HepG2 (cell line): Measurements from ENCODE around the gene TBC1D24. TPM values are rescaled to one million over a fixed set of nuclear protein-coding genes. Genes with fewer than 3 reads are reported as not detected.
A peak's percentile ranks its signal among the peaks of the same experiment; 100 is the strongest.

Source experiments
- AKAP8 ChIP-seq: sonication (generic); formaldehyde crosslinking; IDR thresholded peaks from 2 replicates; pipeline ENCODE4 v1.5.1; 2020; ENCODE audit warnings: mild to moderate bottlenecking, missing genetic modification reagents
- KDM2A ChIP-seq: sonication (generic); formaldehyde crosslinking; IDR thresholded peaks from 2 replicates; pipeline ENCODE4 v1.4.0; 2020; ENCODE audit warnings: low read depth, missing genetic modification reagents, borderline replicate concordance
- KLF6 ChIP-seq: IDR thresholded peaks from 2 replicates; pipeline ENCODE4 v1.8.0; 2016; ENCODE audit warnings: missing biosample characterization, missing genetic modification reagents
- SRY ChIP-seq: sonication (generic); formaldehyde crosslinking; IDR thresholded peaks from 2 replicates; pipeline ENCODE4 v1.8.0; 2022; ENCODE audit warnings: mild to moderate bottlenecking, missing genetic modification reagents
- ZBTB2 ChIP-seq: sonication (generic); formaldehyde crosslinking; IDR thresholded peaks from 2 replicates; pipeline ENCODE4 v1.8.0; 2022; ENCODE audit warnings: low read depth, missing genetic modification reagents
- ZHX1 ChIP-seq: sonication (generic); formaldehyde crosslinking; IDR thresholded peaks from 2 replicates; pipeline ENCODE4 v1.8.1; 2022; ENCODE audit warnings: low read depth, mild to moderate bottlenecking, missing genetic modification reagents
- ZNF225 ChIP-seq: sonication (generic); formaldehyde crosslinking; IDR thresholded peaks from 2 replicates; pipeline ENCODE4 v1.4.0; 2020; ENCODE audit warnings: mild to moderate bottlenecking, missing genetic modification reagents
- ZNF652 ChIP-seq: IDR thresholded peaks from 2 replicates; pipeline ENCODE4 v1.6.1; 2016; ENCODE audit warnings: low read depth, borderline replicate concordance
- ZNF761 ChIP-seq: sonication (generic); formaldehyde crosslinking; conservative IDR thresholded peaks from 2 replicates; pipeline ENCODE4 v1.4.0; 2020; ENCODE audit warnings: mild to moderate bottlenecking, missing genetic modification reagents
- ZNF850 ChIP-seq: sonication (generic); formaldehyde crosslinking; conservative IDR thresholded peaks from 2 replicates; pipeline ENCODE4 v1.9.0; 2021; ENCODE audit warnings: mild to moderate bottlenecking, missing genetic modification reagents
- polyA plus RNA-seq, 8 experiments: library from polyadenylated mRNA; depleted of rRNA in 3 of 8; stranded (reverse) in 7 of 8; unstranded in 1 of 8; fragments of >200 nt; fragmentation: Illumina TruSeq in 4 of 8; extraction: Trizol in 4 of 8; gene quantifications; 2 replicates each; pipeline versions ENCODE4 v1.2.1 to v1.2.3, GENCODE V29; 2011 to 2016; ENCODE audit warnings: low read depth in 4 of 8, missing spikeins in 1 of 8, mixed read lengths in 1 of 8; ENCODE audit not compliant: insufficient read depth in 1 of 8
- total RNA-seq, 5 experiments: library from RNA; depleted of rRNA; stranded (reverse); fragments of >200 nt; fragmentation: Illumina TruSeq; extraction: Trizol; gene quantifications; 2 replicates each; pipeline ENCODE4 v1.2.3, GENCODE V29; 2016; ENCODE audit warnings: low read depth in 1 of 5

TBC1D24 gene
- total and polyA plus RNA-seq, 2 of the 13 experiments (the other 11 are each of a cell fraction or from before 2014, with no cell fraction given) = 7.7 to 13.7 TPM

GRCh38 chr16:2523801-2524231 lies 48.9 kb downstream of the TBC1D24 start (continued):
- TF ChIP-seq ZHX1 = 0 out of 2 replicates have a peak, but pooled peaks have one; percentile 6
- peak; percentile 90 for TF ChIP-seq ZNF652 (CRISPR knock-in tag)
- TF ChIP-seq ZNF761 (CRISPR knock-in tag) = no peak
- 0 out of 2 replicates have a peak, but pooled peaks have one; percentile 20 for TF ChIP-seq KDM2A (CRISPR knock-in tag)
- TF ChIP-seq ZNF850 (CRISPR knock-in tag) = no peak
- TF ChIP-seq ZNF225 (CRISPR knock-in tag) = peak; percentile 40; the same call in 1 of the 2 replicates
- no peak for TF ChIP-seq KLF6 (CRISPR knock-in tag)
- TF ChIP-seq SRY (CRISPR knock-in tag) = 0 out of 2 replicates have a peak, but pooled peaks have one; percentile 11
- TF ChIP-seq AKAP8 (CRISPR knock-in tag) = peak; percentile 5; the same call in 1 of the 2 replicates
- TF ChIP-seq ZBTB2 (CRISPR knock-in tag) = no peak
- TF ChIP-seq, all 625 proteins: peak for 15
